GM13977 (cell line): ENCODE measurements around the gene MEGF6.

Experiments used
- DNase-seq: peaks from one replicate; pipeline ENCODE4 v3.0.0; 2012; ENCODE audit warnings: low spot score
- CTCF ChIP-seq: IDR thresholded peaks from 2 replicates; pipeline ENCODE4 v1.5.1; 2012; ENCODE audit warnings: mild to moderate bottlenecking, control low read depth; ENCODE audit not compliant: insufficient read depth; ENCODE audit errors: extremely low read depth, missing control alignments
- in situ Hi-C: fragments of 300-500 bp; cut with MboI; formaldehyde crosslinking; loops from one replicate; pipeline ENCODE4 v1.12.0; 2022; ENCODE audit warnings: low sequenced_read_pairs, low pct_unique_long_range_greater_than_20kb, mixed read lengths, inconsistent platforms; ENCODE audit not compliant: unreplicated experiment

Gene MEGF6

DNA sequence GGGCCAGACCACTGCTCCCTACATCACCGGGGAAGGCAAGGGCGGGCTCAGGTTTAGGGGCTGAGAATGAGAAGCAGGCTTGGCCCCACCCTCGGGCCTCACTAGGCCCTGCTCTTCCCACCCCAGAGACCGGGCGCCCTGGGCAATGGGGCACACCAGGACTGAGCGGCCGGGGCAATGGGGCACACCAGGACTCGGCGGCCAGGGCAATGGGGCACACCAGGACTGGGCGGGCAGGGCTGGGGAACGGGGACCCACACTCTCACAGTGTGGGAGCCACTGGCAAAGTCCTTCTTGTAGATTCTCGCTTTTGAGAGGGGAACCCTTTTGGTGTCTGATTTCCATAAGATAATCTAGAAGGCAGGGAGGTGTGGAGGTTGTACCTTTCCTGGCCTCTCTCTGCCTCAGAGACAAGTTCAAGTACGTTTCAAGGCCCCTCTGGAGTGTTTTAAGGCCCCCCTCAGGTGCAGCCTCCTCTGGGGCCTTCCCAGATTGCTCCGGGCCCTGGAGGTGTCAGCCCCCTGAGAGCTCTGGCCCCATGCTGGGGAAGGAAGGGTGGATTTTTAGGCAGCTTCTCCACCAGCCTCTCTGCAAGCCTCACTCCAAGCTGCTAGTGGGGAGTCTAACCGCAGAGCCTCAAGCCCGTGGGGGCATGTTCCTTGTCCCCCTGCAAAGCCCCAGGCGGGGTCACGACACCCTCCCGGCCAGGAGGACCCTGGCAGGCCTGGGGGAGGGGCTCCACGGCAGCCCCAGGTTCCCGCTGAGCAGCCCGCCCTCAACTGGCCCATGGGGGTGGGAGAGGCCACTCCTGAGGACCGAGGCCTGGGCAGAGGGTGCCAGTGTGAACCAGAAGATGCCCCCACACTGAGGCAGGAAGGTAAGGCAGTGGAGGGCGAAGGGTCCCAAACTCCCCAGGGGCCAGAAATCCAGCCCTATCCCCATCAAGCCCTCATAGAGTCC, 90.6 kb downstream of the MEGF6 start:
- in situ Hi-C loops: no loop called here
- no peak for DNase-seq
- no peak for TF ChIP-seq CTCF

- no peak for DNase-seq
- TF ChIP-seq CTCF: no peak
- in situ Hi-C loops: no loop called here
These were observed 91.9 kb downstream of the MEGF6 start for GRCh38 chr1:3519301-3519885.

- in situ Hi-C loops: no loop called here
- no peak for TF ChIP-seq CTCF
- no peak for DNase-seq
These were observed 92.6 kb downstream of the MEGF6 start for GRCh38 chr1:3518756-3519155.

GRCh38 chr1:3518256-3518655, 93.1 kb downstream of the MEGF6 start:
- in situ Hi-C loops: no loop called here
- TF ChIP-seq CTCF: peak; percentile 62

DNA sequence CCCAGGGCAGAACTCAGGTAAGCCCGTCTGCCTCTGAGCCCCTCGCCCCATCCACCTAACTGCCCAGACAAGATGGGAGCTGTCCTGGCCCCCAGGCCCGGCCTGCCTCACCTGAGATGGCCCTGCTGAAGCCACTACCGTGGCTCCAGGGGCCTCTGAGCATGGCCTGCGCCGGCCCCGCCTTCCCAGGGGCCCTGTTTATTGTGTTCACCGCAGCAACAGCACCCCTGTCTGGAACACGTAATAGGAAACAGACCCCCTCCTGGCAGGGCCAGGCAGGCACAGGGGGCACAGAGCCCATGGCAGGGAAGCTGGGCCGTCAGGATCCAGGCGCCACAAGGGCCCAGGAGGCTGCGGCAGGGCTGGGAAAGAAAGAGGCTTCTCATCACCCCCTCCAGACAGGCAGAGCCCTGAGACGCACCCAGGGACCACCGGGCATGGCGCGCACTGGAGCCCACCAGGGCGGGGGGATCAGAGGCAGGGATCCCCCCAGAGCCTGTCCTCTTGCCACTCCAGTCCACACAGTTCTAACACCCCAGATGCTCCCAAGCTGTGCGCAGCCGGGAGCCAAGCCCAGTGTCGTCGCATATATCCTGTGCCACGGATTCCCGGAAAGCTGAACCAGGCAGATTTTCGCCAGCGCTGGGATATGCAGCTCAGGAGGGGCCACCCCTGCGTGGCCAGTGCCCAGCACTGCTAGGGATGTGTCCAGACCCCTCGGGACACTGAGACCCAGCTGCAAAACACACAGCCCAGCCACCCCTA, 94.2 kb downstream of the MEGF6 start:
- no peak for TF ChIP-seq CTCF
- DNase-seq: no peak
- in situ Hi-C loops: no loop called here

More at GRCh38 chr1:3518256-3518655, 93.1 kb downstream of the MEGF6 start:
- DNase-seq: no peak

DNA sequence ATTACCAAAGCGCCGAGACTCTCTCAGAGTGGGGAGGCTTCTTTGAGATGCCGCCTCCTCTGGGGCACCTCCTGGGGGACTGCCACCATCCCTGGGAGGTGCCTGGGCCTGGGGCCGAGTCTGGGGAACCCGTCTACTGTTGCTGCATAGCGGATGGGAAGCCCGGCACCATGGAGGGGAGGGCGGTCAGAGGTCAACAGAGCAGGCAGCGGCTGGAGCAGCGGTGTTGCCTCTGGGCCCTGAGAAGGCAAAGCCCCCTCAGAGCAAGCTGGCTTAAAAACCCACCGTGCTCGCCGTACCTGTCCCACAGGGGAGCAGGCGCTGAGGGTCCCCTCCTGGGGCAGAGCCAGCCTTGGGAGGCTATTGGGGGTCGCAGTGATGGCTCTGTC, 94.8 kb downstream of the MEGF6 start:
- TF ChIP-seq CTCF: no peak
- in situ Hi-C loops: no loop called here
- no peak for DNase-seq
